H1 (cell line): ENCODE data around the gene SLC13A5. TPM values are rescaled to one million over a fixed set of nuclear protein-coding genes. Genes with fewer than 3 reads are reported as not detected.

Experiments
- CTCF ChIA-PET: fragments of 300-600 bp; sonication (Branson Sonifier 250); formaldehyde crosslinking; loops from one replicate; lab custom pipeline; 2021; ENCODE audit not compliant: partially characterized antibody; lab: Charles Lee
- POLR2A ChIA-PET: fragments of 300-600 bp; sonication (Branson Sonifier 250); formaldehyde crosslinking; loops from one replicate; lab custom pipeline; 2021; ENCODE audit warnings: inconsistent platforms; ENCODE audit not compliant: partially characterized antibody; lab: Charles Lee
- DNase-seq, 2 experiments: peaks; one replicate each; pipeline versions ENCODE4 v3.0.0 to v3.0.0-alpha.2; 2010 to 2022; ENCODE audit warnings: low spot score in 2 of 2, low read depth in 1 of 2, mixed read lengths in 1 of 2
- FAIRE-seq: peaks from 2 replicates; lab custom pipeline; 2011; peaks lifted over from hg19 to GRCh38; lab: Jason Lieb, UNC
- H2AFZ ChIP-seq: 2 replicates; pipeline ENCODE4 v1.8.1; 2012; ENCODE audit warnings: low read length, inconsistent platforms
- H2AK5ac ChIP-seq: 2 replicates; pipeline ENCODE4 v1.6.1; 2013; ENCODE audit warnings: low read depth, low read length
- H2BK120ac ChIP-seq: replicated peaks from 2 replicates; pipeline ENCODE3; 2013; ENCODE audit warnings: low read depth, low read length, inconsistent platforms
- H2BK12ac ChIP-seq: 2 replicates; pipeline ENCODE4 v1.6.1; 2013; ENCODE audit warnings: low read depth, low read length
- H2BK15ac ChIP-seq: 2 replicates; pipeline ENCODE4 v1.6.1; 2013; ENCODE audit warnings: low read length
- H2BK20ac ChIP-seq: 2 replicates; pipeline ENCODE4 v1.6.1; 2013; ENCODE audit warnings: low read length
- H2BK5ac ChIP-seq: 2 replicates; pipeline ENCODE4 v1.6.1; 2013; ENCODE audit warnings: low read depth, low read length
- H3K14ac ChIP-seq: 2 replicates; pipeline ENCODE4 v1.6.1; 2013; ENCODE audit warnings: inconsistent platforms; ENCODE audit not compliant: insufficient read length
- H3K18ac ChIP-seq: 2 replicates; pipeline ENCODE4 v1.6.1; 2013; ENCODE audit warnings: low read length; ENCODE audit errors: extremely low read depth
- H3K23ac ChIP-seq: 2 replicates; pipeline ENCODE4 v1.6.1; 2013; ENCODE audit warnings: inconsistent platforms; ENCODE audit not compliant: insufficient read length
- H3K23me2 ChIP-seq: 2 replicates; pipeline ENCODE4 v1.6.1; 2013; ENCODE audit warnings: low read depth, low read length
- H3K27ac ChIP-seq: 2 replicates; pipeline ENCODE4 v1.6.1; 2011; ENCODE audit warnings: low read depth, low read length, inconsistent platforms
- H3K27me3 ChIP-seq, 4 experiments: replicated peaks in 1 of 4; 1 replicate in 1 of 4; 2 replicates in 3 of 4; pipeline versions ENCODE4 v1.6.1 to v1.8.1; 2011 to 2013; ENCODE audit warnings: low read length in 3 of 4, mild to moderate bottlenecking in 3 of 4, inconsistent platforms in 2 of 4, mixed read lengths in 2 of 4, moderate library complexity in 1 of 4; ENCODE audit not compliant: control insufficient read depth in 3 of 4, insufficient read depth in 3 of 4; ENCODE audit errors: extremely low read depth in 1 of 4
- H3K36me3 ChIP-seq, 4 experiments: 2 replicates each; pipeline versions ENCODE4 v1.6.1 to v1.8.1; 2011 to 2013; ENCODE audit warnings: mild to moderate bottlenecking in 4 of 4, low read length in 3 of 4, moderate library complexity in 2 of 4, control low read depth in 1 of 4, inconsistent platforms in 1 of 4; ENCODE audit not compliant: insufficient read depth in 4 of 4, control insufficient read depth in 2 of 4
- H3K4ac ChIP-seq: replicated peaks from 2 replicates; pipeline ENCODE3; 2013; ENCODE audit warnings: low read length, low read depth, mixed read lengths, inconsistent platforms; ENCODE audit not compliant: insufficient read length
- H3K4me1 ChIP-seq, 4 experiments: replicated peaks in 1 of 4; 1 replicate in 1 of 4; 2 replicates in 3 of 4; pipeline versions ENCODE4 v1.6.1 to v1.8.1; 2011 to 2013; ENCODE audit warnings: low read length in 3 of 4, inconsistent platforms in 2 of 4, mixed read lengths in 1 of 4; ENCODE audit not compliant: insufficient read depth in 4 of 4, control insufficient read depth in 3 of 4
- H3K4me2 ChIP-seq, 2 experiments: 2 replicates each; pipeline versions ENCODE4 v1.6.1 to v1.8.1; 2011 to 2013; ENCODE audit warnings: low read depth in 2 of 2, low read length in 2 of 2, control low read depth in 1 of 2, inconsistent platforms in 1 of 2, mild to moderate bottlenecking in 1 of 2; ENCODE audit not compliant: insufficient read depth in 1 of 2
- H3K4me3 ChIP-seq, 4 experiments: fragments of 200-600, 300-600 bp in 1 of 4; sonication (generic), shearing (Covaris generic), sonication (Bioruptor Twin) in 1 of 4; 2 replicates each; pipeline versions ENCODE4 v1.5.1 to v1.8.1; 2011 to 2016; ENCODE audit warnings: low read length in 4 of 4, low read depth in 3 of 4, control low read depth in 2 of 4, inconsistent platforms in 2 of 4, mild to moderate bottlenecking in 2 of 4, mixed read lengths in 1 of 4, moderate library complexity in 1 of 4; ENCODE audit not compliant: insufficient read depth in 2 of 4; ENCODE audit errors: extremely low read depth in 1 of 4
- H3K56ac ChIP-seq: replicated peaks from 2 replicates; pipeline ENCODE3; 2013; ENCODE audit warnings: low read depth, mild to moderate bottlenecking, mixed read lengths, low read length, inconsistent platforms; ENCODE audit not compliant: insufficient read length
- H3K79me1 ChIP-seq: 2 replicates; pipeline ENCODE4 v1.6.1; 2013; ENCODE audit warnings: low read depth, low read length, control low read depth
- H3K79me2 ChIP-seq, 2 experiments: 2 replicates each; pipeline versions ENCODE4 v1.6.1 to v1.8.1; 2012 to 2013; ENCODE audit warnings: low read length in 2 of 2, mild to moderate bottlenecking in 2 of 2, inconsistent platforms in 1 of 2; ENCODE audit not compliant: insufficient read depth in 2 of 2, control insufficient read depth in 1 of 2
- H3K9ac ChIP-seq, 4 experiments: replicated peaks in 1 of 4; 1 replicate in 1 of 4; 2 replicates in 3 of 4; pipeline versions ENCODE4 v1.6.1 to v1.8.1; 2011 to 2013; ENCODE audit warnings: low read depth in 3 of 4, low read length in 3 of 4, control low read depth in 2 of 4, mild to moderate bottlenecking in 2 of 4, moderate library complexity in 2 of 4, inconsistent platforms in 1 of 4; ENCODE audit errors: extremely low read depth in 1 of 4
- H3K9me3 ChIP-seq, 2 experiments: 2 replicates each; pipeline versions ENCODE4 v1.6.1 to v1.8.1; 2012 to 2013; ENCODE audit warnings: mild to moderate bottlenecking in 2 of 2, moderate library complexity in 2 of 2, control low read depth in 1 of 2, inconsistent platforms in 1 of 2, low read depth in 1 of 2, low read length in 1 of 2, mixed read lengths in 1 of 2; ENCODE audit not compliant: insufficient read depth in 2 of 2
- H4K20me1 ChIP-seq, 2 experiments: replicated peaks in 1 of 2; 2 replicates each; pipeline versions ENCODE3 to v1.8.1; 2011 to 2013; ENCODE audit warnings: inconsistent platforms in 2 of 2, low read length in 2 of 2, mild to moderate bottlenecking in 1 of 2; ENCODE audit not compliant: insufficient read depth in 2 of 2, control insufficient read depth in 1 of 2
- H4K5ac ChIP-seq: 2 replicates; pipeline ENCODE4 v1.6.1; 2013; ENCODE audit warnings: low read length, low read depth, mixed read lengths, inconsistent platforms; ENCODE audit not compliant: insufficient read length
- H4K8ac ChIP-seq: 2 replicates; pipeline ENCODE4 v1.8.0; 2013; ENCODE audit warnings: mild to moderate bottlenecking, moderate library complexity, low read length, inconsistent platforms; ENCODE audit not compliant: insufficient read depth; ENCODE audit errors: extremely low read depth
- H4K91ac ChIP-seq: replicated peaks from 2 replicates; pipeline ENCODE3; 2013; ENCODE audit warnings: low read length, mixed read lengths, inconsistent platforms; ENCODE audit not compliant: insufficient read length
- CTBP2 ChIP-seq: IDR thresholded peaks from 2 replicates; pipeline ENCODE4 v1.7.0; 2011; ENCODE audit warnings: borderline replicate concordance, mild to moderate bottlenecking, moderate library complexity, mixed read lengths, low read length; ENCODE audit not compliant: insufficient read depth, insufficient read length
- EZH2 ChIP-seq: fragments of 200-600 bp; sonication (generic); IDR thresholded peaks from 2 replicates; pipeline ENCODE4 v1.7.1; 2012; ENCODE audit warnings: low read depth, mild to moderate bottlenecking, moderate library complexity, low read length, inconsistent platforms; ENCODE audit not compliant: severe bottlenecking
- POLR2AphosphoS5 ChIP-seq: IDR thresholded peaks from 2 replicates; pipeline ENCODE4 v1.6.1; 2011; ENCODE audit warnings: low read depth, low read length
- POU5F1 ChIP-seq: IDR thresholded peaks from 2 replicates; pipeline ENCODE4 v1.6.1; 2011; ENCODE audit warnings: low read depth, mild to moderate bottlenecking, low read length, moderate library complexity
- RAD21 ChIP-seq, 2 experiments: IDR thresholded peaks in 1 of 2; conservative IDR thresholded peaks in 1 of 2; 2 replicates each; pipeline ENCODE4 v1.6.1; 2011; ENCODE audit warnings: low read depth in 2 of 2, low read length in 2 of 2, improper control_type of control experiment in 1 of 2, inconsistent platforms in 1 of 2, mild to moderate bottlenecking in 1 of 2, moderate library complexity in 1 of 2
- RBBP5 ChIP-seq: IDR thresholded peaks from 2 replicates; pipeline ENCODE4 v1.7.1; 2012; ENCODE audit warnings: low read depth, mild to moderate bottlenecking, inconsistent platforms, low read length, moderate library complexity, borderline replicate concordance
- SUZ12 ChIP-seq: fragments of 200-600 bp; sonication (generic); IDR thresholded peaks from 2 replicates; pipeline ENCODE4 v1.6.1; 2012; ENCODE audit warnings: mild to moderate bottlenecking, inconsistent platforms, low read length, moderate library complexity, mixed read lengths
- WGBS, 2 experiments: shearing (Covaris generic) in 1 of 2; methylation state at CpG; one replicate each; pipeline versions ENCODE4 v1.1.6 to v1.1.7; 2013 to 2015; ENCODE audit warnings: low lambda C conversion rate in 2 of 2, mixed read lengths in 2 of 2, inconsistent platforms in 1 of 2, low coverage in 1 of 2, missing lambda C conversion rate in 1 of 2; ENCODE audit not compliant: insufficient replicate concordance in 2 of 2, insufficient coverage in 1 of 2, insufficient read length in 1 of 2; ENCODE audit errors: extremely low coverage in 1 of 2, missing lambda C conversion rate in 1 of 2; 5-methylcytosine and 5-hydroxymethylcytosine counted together
- polyA plus RNA-seq, 7 experiments: library from polyadenylated mRNA; depleted of rRNA in 3 of 7; stranded (reverse) in 5 of 7; unstranded in 2 of 7; fragments of >200 nt in 5 of 7; fragments of 200-250 nt in 2 of 7; gene quantifications; 1 replicate in 5 of 7; 2 replicates in 1 of 7; 4 replicates in 1 of 7; pipeline versions ENCODE4 v1.2.1 to v1.2.3, GENCODE V29; 2011 to 2013; ENCODE audit warnings: missing spikeins in 2 of 7, mixed read lengths in 2 of 7
- total RNA-seq: library from RNA; stranded (reverse); fragmentation: NEBNext Ultra II Directional; extraction: Animal tissue kit (Norgen Biotek cat#: 25700); gene quantifications from 2 replicates; pipeline ENCODE4 v1.2.1, GENCODE V29; 2021

SLC13A5 gene
- total and polyA plus RNA-seq, 2 of the 8 experiments (the other 6 are each of a cell fraction or from before 2014, with no cell fraction given), result 2.1 to 2.6 TPM

DNA sequence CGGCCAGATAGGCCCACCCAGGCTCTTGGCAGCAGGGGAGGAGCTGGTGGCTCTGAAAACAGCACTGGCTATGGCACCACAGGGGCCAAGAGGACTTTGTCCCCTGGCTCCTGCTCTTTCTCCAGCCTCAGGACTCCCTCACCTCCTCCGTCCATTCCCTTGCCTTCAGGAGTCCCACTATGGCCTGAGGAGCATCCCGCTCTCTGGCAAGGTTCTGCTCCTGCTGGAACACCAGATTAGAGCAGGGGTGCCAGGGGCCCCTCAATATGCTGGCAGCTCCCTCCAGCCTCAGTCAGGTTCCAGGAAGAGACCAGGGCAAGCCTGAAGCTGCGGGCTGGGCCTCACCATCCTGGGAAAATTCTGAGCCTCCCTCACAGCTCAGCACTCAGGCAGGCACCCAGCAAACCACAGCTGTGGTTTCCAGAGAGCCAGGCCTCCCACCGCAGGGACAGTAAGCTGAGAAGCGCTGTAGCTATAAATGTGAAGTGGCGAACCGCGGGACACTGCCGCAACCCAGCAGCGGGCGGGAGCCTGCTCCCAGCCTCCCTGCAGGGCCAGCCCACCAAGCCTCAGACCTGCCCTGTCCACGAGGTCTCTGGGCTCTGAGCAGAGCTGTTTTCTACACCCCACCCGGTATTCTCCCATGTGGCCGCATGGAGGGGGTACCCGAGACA is 35.9 kb downstream of the SLC13A5 start:
- Histone ChIP-seq H3K79me1 (no peaks in the 10 kb centered on the region), H3K4me1 (no peaks in the 10 kb centered on the region; a peak in 1 of 7 replicates), H4K8ac (no peak overlapping the region; the same call in 1 of the 2 replicates), H2BK12ac (no peak overlapping the region), H3K18ac (no peak overlapping the region; the same call in 1 of the 2 replicates), H3K23me2 (no peaks in the 10 kb centered on the region), H2BK120ac (no peak overlapping the region), H2BK15ac (no peak overlapping the region), H3K4me2 (no peak overlapping the region), H3K36me3 (no peaks in the 10 kb centered on the region), H3K9ac (no peak overlapping the region), H3K9me3 (no peaks in the 10 kb centered on the region), H2AK5ac (no peak overlapping the region), H3K4ac (no peak overlapping the region), H2AFZ (no peak overlapping the region), H3K27me3 (no peaks in the 10 kb centered on the region), H4K91ac (no peak overlapping the region), H3K23ac (no peak overlapping the region), H4K5ac (no peak overlapping the region), H4K20me1 (no peaks in the 10 kb centered on the region), H3K79me2 (no peaks in the 10 kb centered on the region), H3K27ac (no peak overlapping the region), H2BK5ac (no peak overlapping the region), H3K4me3 (no peak overlapping the region), H3K56ac (no peak overlapping the region), H2BK20ac (no peak overlapping the region), H3K14ac (no peak overlapping the region)
- no peak for DNase-seq
- TF ChIP-seq POU5F1, result no peak
- no peak for TF ChIP-seq EZH2
- no peak for TF ChIP-seq POLR2AphosphoS5
- TF ChIP-seq RAD21 (IDR thresholded peaks at IDR 0.05 in 1 of 2, conservative IDR thresholded peaks at IDR 0.05 in 1 of 2; ENCODE audit: low read depth in 2 of 2, low read length in 2 of 2), result no peak
- no peak for TF ChIP-seq RBBP5
- TF ChIP-seq SUZ12, result no peak
- TF ChIP-seq CTBP2, result no peak
- POLR2A ChIA-PET, result interaction anchor here (1.1 kb wide), 1 partner anchor 10 kb away, joined by 3 read pairs; no protein-coding TSS in a partner anchor
- 92% methylated on average over 13 of the region's 16 CpGs; no CpG with 5 or more reads in 1 of the 2 experiments for WGBS, 2 experiments
- no peak for FAIRE-seq
- CTCF ChIA-PET, result interaction anchor here (0.6 to 3.2 kb wide), 10 partner anchors 8 to 216 kb away, joined by 3 to 17 read pairs (median 3); partner anchors contain the start of gene SLC13A5
